Mesenchymal stem cell (in vitro differentiated cells and primary cell): ENCODE measurements around the gene EYA2.

ENCODE experiments used
- DNase-seq: peaks from one replicate; pipeline ENCODE4 v3.0.0-alpha.2; 2013
- H2AFZ ChIP-seq: one replicate; pipeline ENCODE4 v1.6.1; 2013; ENCODE audit warnings: low read depth, mild to moderate bottlenecking, control low read depth, inconsistent platforms, low read length, moderate library complexity
- H2AK5ac ChIP-seq: 2 replicates; pipeline ENCODE4 v1.6.1; 2013; ENCODE audit warnings: low read length, moderate library complexity, mild to moderate bottlenecking, inconsistent platforms; ENCODE audit not compliant: severe bottlenecking
- H2BK120ac ChIP-seq: one replicate; pipeline ENCODE4 v1.6.1; 2013; ENCODE audit warnings: low read depth, mild to moderate bottlenecking, inconsistent platforms, low read length, moderate library complexity
- H2BK12ac ChIP-seq, 2 experiments: one replicate each; pipeline ENCODE4 v1.6.1; 2013; ENCODE audit warnings: inconsistent platforms in 2 of 2, low read length in 2 of 2, mild to moderate bottlenecking in 2 of 2, moderate library complexity in 2 of 2, control low read depth in 1 of 2
- H2BK15ac ChIP-seq: one replicate; pipeline ENCODE4 v1.6.1; 2013; ENCODE audit warnings: mild to moderate bottlenecking, low read depth, inconsistent platforms; ENCODE audit not compliant: poor library complexity, severe bottlenecking
- H2BK5ac ChIP-seq: 2 replicates; pipeline ENCODE4 v1.6.1; 2013; ENCODE audit warnings: low read depth, mild to moderate bottlenecking, low read length, control low read depth, inconsistent platforms; ENCODE audit not compliant: poor library complexity, severe bottlenecking
- H3K14ac ChIP-seq, 2 experiments: one replicate each; pipeline ENCODE4 v1.6.1; 2013; ENCODE audit warnings: inconsistent platforms in 2 of 2, low read length in 2 of 2, control low read depth in 1 of 2, mild to moderate bottlenecking in 1 of 2, moderate library complexity in 1 of 2
- H3K18ac ChIP-seq, 2 experiments: one replicate each; pipeline ENCODE4 v1.6.1; 2013; ENCODE audit warnings: inconsistent platforms in 2 of 2, low read length in 2 of 2, control low read depth in 1 of 2, low read depth in 1 of 2, mild to moderate bottlenecking in 1 of 2
- H3K23ac ChIP-seq, 2 experiments: one replicate each; pipeline ENCODE4 v1.6.1; 2013; ENCODE audit warnings: inconsistent platforms in 2 of 2, low read length in 2 of 2, mild to moderate bottlenecking in 2 of 2, moderate library complexity in 2 of 2, control low read depth in 1 of 2
- H3K27ac ChIP-seq: 2 replicates; pipeline ENCODE4 v1.5.1; 2013; ENCODE audit warnings: mild to moderate bottlenecking, moderate library complexity, low read length, control low read depth, inconsistent platforms; ENCODE audit not compliant: poor library complexity, severe bottlenecking
- H3K27me3 ChIP-seq, 2 experiments: 2 replicates each; pipeline versions ENCODE4 v1.6.1 to v1.7.0; 2013; ENCODE audit warnings: low read length in 2 of 2, mild to moderate bottlenecking in 2 of 2, moderate library complexity in 2 of 2, control low read depth in 1 of 2, inconsistent platforms in 1 of 2; ENCODE audit not compliant: control insufficient read depth in 1 of 2, insufficient read depth in 1 of 2
- H3K36me3 ChIP-seq, 2 experiments: 2 replicates each; pipeline versions ENCODE4 v1.6.1 to v1.7.0; 2013; ENCODE audit warnings: low read length in 2 of 2, control low read depth in 1 of 2, inconsistent platforms in 1 of 2, low read depth in 1 of 2, mild to moderate bottlenecking in 1 of 2; ENCODE audit not compliant: insufficient read depth in 2 of 2, control insufficient read depth in 1 of 2
- H3K4ac ChIP-seq, 2 experiments: one replicate each; pipeline ENCODE4 v1.6.1; 2013; ENCODE audit warnings: inconsistent platforms in 2 of 2, low read length in 2 of 2, mild to moderate bottlenecking in 2 of 2, moderate library complexity in 2 of 2, control low read depth in 1 of 2, low read depth in 1 of 2
- H3K4me1 ChIP-seq: 2 replicates; pipeline ENCODE4 v1.6.1; 2013; ENCODE audit warnings: low read depth, low read length, control low read depth; ENCODE audit not compliant: control insufficient read depth, insufficient read depth
- H3K4me2 ChIP-seq: 2 replicates; pipeline ENCODE4 v1.6.1; 2013; ENCODE audit warnings: low read length, mild to moderate bottlenecking, inconsistent platforms; ENCODE audit not compliant: poor library complexity, severe bottlenecking
- H3K4me3 ChIP-seq, 2 experiments: 2 replicates each; pipeline versions ENCODE4 v1.5.1 to v1.7.0; 2013; ENCODE audit warnings: low read length in 2 of 2, mild to moderate bottlenecking in 2 of 2, control low read depth in 1 of 2, low read depth in 1 of 2; ENCODE audit not compliant: insufficient read depth in 1 of 2
- H3K79me1 ChIP-seq: replicated peaks from 2 replicates; pipeline ENCODE4 v1.6.1; 2013; ENCODE audit warnings: mild to moderate bottlenecking, control low read depth, low read length, inconsistent platforms; ENCODE audit not compliant: poor library complexity, severe bottlenecking
- H3K9ac ChIP-seq: 2 replicates; pipeline ENCODE4 v1.7.0; 2013; ENCODE audit warnings: mild to moderate bottlenecking, low read length, moderate library complexity
- H3K9me3 ChIP-seq: 2 replicates; pipeline ENCODE4 v1.7.0; 2013; ENCODE audit warnings: mild to moderate bottlenecking, low read length; ENCODE audit not compliant: control insufficient read depth
- H4K8ac ChIP-seq: one replicate; pipeline ENCODE4 v1.6.1; 2013; ENCODE audit warnings: inconsistent platforms, mild to moderate bottlenecking, low read length, moderate library complexity
- H4K91ac ChIP-seq: one replicate; pipeline ENCODE4 v1.6.1; 2013; ENCODE audit warnings: mild to moderate bottlenecking, low read length, inconsistent platforms
- WGBS: methylation state at CpG from one replicate; pipeline ENCODE4 v1.1.7; 2013; ENCODE audit warnings: mixed read lengths; 5-methylcytosine and 5-hydroxymethylcytosine counted together

The EYA2 gene

GRCh38 chr20:47040506-47041125 is 146.0 kb downstream of the EYA2 start:
- H3K36me3 ChIP-seq = no peaks in the 10 kb centered on the region
- H2BK5ac ChIP-seq = no peak overlapping the region
- H3K23ac ChIP-seq = no peak overlapping the region
- DNase-seq = no peak
- H3K9me3 ChIP-seq = peaks cover 10% of the 10 kb centered on the region
- no peak overlapping the region for H3K14ac ChIP-seq
- H2BK12ac ChIP-seq = no peak overlapping the region
- no peaks in the 10 kb centered on the region for H3K4me1 ChIP-seq
- H3K4me3 ChIP-seq = no peak overlapping the region
- H2AK5ac ChIP-seq = no peak overlapping the region
- H3K4me2 ChIP-seq = no peak overlapping the region
- H3K27ac ChIP-seq = no peak overlapping the region
- no peak overlapping the region for H3K9ac ChIP-seq
- no peak overlapping the region for H3K4ac ChIP-seq
- WGBS = 71% methylated on average over 5 of the region's 5 CpGs
- no peak overlapping the region for H3K18ac ChIP-seq
- no peak overlapping the region for H2BK120ac ChIP-seq
- H2BK15ac ChIP-seq = no peak overlapping the region
- no peaks in the 10 kb centered on the region for H3K79me1 ChIP-seq
- H3K27me3 ChIP-seq = peaks cover 0 to 20% of the 10 kb centered on the region in 2 experiments
- H4K8ac ChIP-seq = no peak overlapping the region
- H4K91ac ChIP-seq = no peak overlapping the region
- H2AFZ ChIP-seq = no peak overlapping the region

- H4K8ac ChIP-seq = no peak overlapping the region
- H3K27ac ChIP-seq = no peak overlapping the region
- H3K9me3 ChIP-seq = peaks cover 14% of the 10 kb centered on the region
- H2BK12ac ChIP-seq = no peak overlapping the region
- H3K36me3 ChIP-seq = no peaks in the 10 kb centered on the region
- H3K18ac ChIP-seq = no peak overlapping the region
- H3K4me1 ChIP-seq = no peaks in the 10 kb centered on the region
- H2BK15ac ChIP-seq = no peak overlapping the region
- no peak overlapping the region for H2BK5ac ChIP-seq
- no peak overlapping the region for H3K4me3 ChIP-seq
- no peak overlapping the region for H3K14ac ChIP-seq
- H4K91ac ChIP-seq = no peak overlapping the region
- WGBS = 39% methylated on average over 2 of the region's 4 CpGs
- no peak overlapping the region for H3K9ac ChIP-seq
- no peak overlapping the region for H2AFZ ChIP-seq
- no peak overlapping the region for H3K4me2 ChIP-seq
- H3K27me3 ChIP-seq = peaks cover 0 to 20% of the 10 kb centered on the region in 2 experiments
- H3K79me1 ChIP-seq = no peaks in the 10 kb centered on the region
- no peak for DNase-seq
- H3K23ac ChIP-seq = no peak overlapping the region
- no peak overlapping the region for H3K4ac ChIP-seq
- H2AK5ac ChIP-seq = no peak overlapping the region
- no peak overlapping the region for H2BK120ac ChIP-seq
Measured at GRCh38 chr20:47041396-47041899, 146.8 kb downstream of the EYA2 start.

GRCh38 chr20:47042464-47042863 is 147.8 kb downstream of the EYA2 start:
- Histone ChIP-seq H2BK12ac (no peak overlapping the region), H3K14ac (no peak overlapping the region), H3K18ac (no peak overlapping the region), H3K36me3 (no peaks in the 10 kb centered on the region), H2BK120ac (no peak overlapping the region), H3K4me1 (no peaks in the 10 kb centered on the region), H2AFZ (no peak overlapping the region), H3K27me3 (peaks cover 0 to 20% of the 10 kb centered on the region in 2 experiments), H3K4ac (no peak overlapping the region), H4K91ac (no peak overlapping the region), H3K4me2 (no peak overlapping the region), H3K9me3 (peaks cover 14% of the 10 kb centered on the region), H3K9ac (no peak overlapping the region), H3K4me3 (no peak overlapping the region), H3K27ac (no peak overlapping the region), H4K8ac (no peak overlapping the region), H2BK5ac (no peak overlapping the region), H2BK15ac (no peak overlapping the region), H2AK5ac (no peak overlapping the region), H3K23ac (no peak overlapping the region), H3K79me1 (no peaks in the 10 kb centered on the region)
- no peak for DNase-seq
- WGBS = 81% methylated on average over 5 of the region's 6 CpGs

GRCh38 chr20:47043086-47043485 is 148.4 kb downstream of the EYA2 start:
- Histone ChIP-seq H3K18ac (no peak overlapping the region), H2BK12ac (no peak overlapping the region), H3K9ac (no peak overlapping the region), H3K4ac (no peak overlapping the region), H2BK5ac (no peak overlapping the region), H2AFZ (no peak overlapping the region), H3K23ac (no peak overlapping the region), H3K9me3 (peaks cover 10% of the 10 kb centered on the region), H3K27ac (no peak overlapping the region), H3K4me2 (no peak overlapping the region), H3K4me1 (no peaks in the 10 kb centered on the region), H2AK5ac (no peak overlapping the region), H2BK120ac (no peak overlapping the region), H2BK15ac (no peak overlapping the region), H3K4me3 (no peak overlapping the region), H3K27me3 (peaks cover 0 to 20% of the 10 kb centered on the region in 2 experiments), H3K14ac (no peak overlapping the region), H3K36me3 (no peaks in the 10 kb centered on the region), H4K8ac (no peak overlapping the region), H4K91ac (no peak overlapping the region), H3K79me1 (no peaks in the 10 kb centered on the region)
- WGBS = 46% methylated on average over 2 of the region's 2 CpGs
- no peak for DNase-seq
